GM19043 (cell line): ENCODE results near the gene ADGRE1.
"Not testable (repeated sequence)": the region's sequence is repeated elsewhere in the genome, so short reads cannot be mapped to it uniquely, and the experiment has no call there.

ENCODE experiments used
- ATAC-seq: cut with Tn5 transposase; IDR thresholded peaks from one replicate; pipeline ENCODE4 v1.9.1; 2021; ENCODE audit warnings: low read depth; ENCODE audit not compliant: unreplicated experiment

Gene ADGRE1

GRCh38 chr19:6887316-6887715, at the start of gene ADGRE1:
Gene ADGRE1, plus strand, starts transcription at chr19:6887579. Its CDS starts 30 bp downstream, at chr19:6887609.
- ATAC-seq: no peak

DNA sequence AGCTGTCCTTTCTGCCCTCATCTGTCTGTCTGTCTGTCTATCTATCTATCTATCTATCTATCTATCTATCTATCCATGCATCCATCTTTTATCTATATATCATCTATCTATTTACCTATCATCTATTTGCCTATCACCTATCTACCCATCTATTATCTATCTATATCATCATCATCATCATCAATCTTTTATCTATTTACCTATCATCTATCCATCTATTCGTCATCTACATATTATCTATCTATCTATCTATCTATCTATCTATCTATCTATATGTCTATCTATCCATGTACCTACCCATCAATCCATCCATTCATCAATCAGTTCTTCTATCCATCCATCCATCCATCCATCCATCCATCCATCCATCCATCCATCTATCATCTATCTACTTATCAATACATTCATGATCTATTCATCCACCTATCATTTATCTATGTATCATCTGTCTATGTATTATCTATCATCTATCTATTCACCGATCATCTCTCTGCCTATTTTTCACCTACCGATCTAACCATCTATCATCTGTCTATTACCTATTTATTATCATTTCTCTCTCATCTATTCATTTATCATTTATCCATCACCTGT, 49.2 kb upstream of the ADGRE1 start:
- ATAC-seq: no peak

GRCh38 chr19:6842871-6843607, 44.3 kb upstream of the ADGRE1 start:
- ATAC-seq: no peak

DNA sequence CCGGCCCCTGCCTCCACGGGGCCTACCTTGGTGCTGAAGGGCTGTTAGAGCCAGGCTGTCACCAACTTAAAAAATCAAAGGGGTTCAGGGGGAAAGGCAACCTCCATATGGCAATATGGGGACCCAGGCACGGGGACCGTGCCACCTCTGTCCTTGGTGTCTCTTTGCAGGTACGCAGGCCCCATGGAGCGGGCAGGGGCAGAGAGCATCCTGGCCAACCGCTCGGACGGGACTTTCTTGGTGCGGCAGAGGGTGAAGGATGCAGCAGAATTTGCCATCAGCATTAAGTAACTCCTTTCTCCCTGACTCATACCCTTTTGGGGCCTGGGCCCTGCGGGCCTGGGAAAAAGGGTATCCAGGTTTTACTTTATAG, 39.6 kb upstream of the ADGRE1 start:
- no peak for ATAC-seq

DNA sequence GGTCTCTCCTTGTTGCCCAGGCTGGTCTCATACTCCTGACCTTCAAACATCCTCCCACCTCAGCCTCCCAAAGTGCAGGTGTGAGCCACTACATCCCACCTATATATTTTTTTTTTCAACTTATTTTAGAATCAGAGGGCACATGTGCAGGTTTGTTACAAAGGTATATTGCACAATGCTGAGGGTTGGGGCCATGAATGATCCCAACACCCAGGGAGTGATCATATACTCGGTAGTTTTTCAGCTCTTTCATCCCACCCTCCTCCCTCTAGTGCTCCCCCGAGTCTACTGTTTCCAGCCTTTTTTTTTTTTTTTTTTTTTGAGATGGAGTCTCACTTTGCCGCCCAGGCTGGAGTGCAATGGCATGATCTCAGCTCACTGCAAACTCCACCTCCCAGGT, 38.4 kb upstream of the ADGRE1 start:
- no peak for ATAC-seq

DNA sequence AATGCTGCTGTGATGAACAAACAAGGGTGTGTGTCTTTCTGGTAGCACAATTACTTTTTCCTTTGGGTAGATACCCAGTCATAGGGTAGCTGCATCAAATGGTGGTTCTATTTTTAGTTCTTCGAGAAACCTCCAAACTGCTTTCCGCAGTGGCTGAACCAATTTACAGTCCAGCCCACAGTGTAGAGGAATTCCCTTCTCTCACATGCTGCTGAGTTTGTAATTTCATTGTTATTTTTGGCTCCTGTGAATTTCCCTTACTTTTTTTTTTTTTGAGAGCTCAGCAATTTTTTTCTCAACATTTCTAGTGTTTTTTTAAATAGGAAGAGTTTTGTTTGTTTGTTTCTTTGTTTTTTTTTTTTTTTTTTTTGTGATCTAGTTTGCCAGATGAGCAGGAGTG, 37.5 kb upstream of the ADGRE1 start:
- no peak for ATAC-seq

DNA sequence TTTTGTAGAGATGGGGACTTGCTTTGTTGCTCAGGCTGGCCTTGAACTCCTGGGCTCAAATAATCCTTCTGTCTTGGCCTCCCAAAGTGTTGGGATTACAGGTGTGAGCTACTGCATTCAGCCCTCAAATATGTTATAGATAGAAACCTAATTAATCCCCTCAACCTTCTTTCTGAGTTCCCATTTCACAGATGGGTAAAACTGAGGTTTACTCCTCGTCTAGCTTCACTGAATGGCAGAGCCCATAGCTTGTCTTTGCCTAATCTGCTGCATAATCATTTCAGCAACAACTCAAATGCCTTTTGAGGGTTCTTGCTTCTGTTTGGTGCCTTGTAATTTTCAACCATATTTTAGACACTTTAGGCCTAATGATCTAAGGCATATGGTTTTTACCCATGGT, 36.0 kb upstream of the ADGRE1 start:
- no peak for ATAC-seq

DNA sequence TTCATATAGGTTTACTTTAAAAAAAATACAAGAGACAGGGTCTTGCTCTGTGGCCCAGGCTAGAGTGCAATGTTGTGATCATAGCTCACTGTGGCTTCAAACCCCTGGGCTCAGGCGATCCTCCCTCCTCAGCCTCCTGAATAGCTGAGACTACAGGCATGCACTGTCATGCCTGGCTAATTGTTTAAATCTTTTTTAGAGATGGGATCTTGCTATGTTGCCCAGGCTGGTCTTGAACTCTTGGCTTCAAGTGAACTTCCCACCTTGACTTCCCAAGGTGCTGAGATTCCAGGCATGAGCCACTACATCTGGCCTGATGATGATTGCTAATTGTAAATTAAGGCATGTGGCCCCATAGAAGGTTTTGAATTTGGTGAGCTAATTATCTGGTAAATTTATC, 35.4 kb upstream of the ADGRE1 start:
- ATAC-seq: no peak

- no peak for ATAC-seq
Measured at GRCh38 chr19:6853868-6854267, 33.5 kb upstream of the ADGRE1 start.

DNA sequence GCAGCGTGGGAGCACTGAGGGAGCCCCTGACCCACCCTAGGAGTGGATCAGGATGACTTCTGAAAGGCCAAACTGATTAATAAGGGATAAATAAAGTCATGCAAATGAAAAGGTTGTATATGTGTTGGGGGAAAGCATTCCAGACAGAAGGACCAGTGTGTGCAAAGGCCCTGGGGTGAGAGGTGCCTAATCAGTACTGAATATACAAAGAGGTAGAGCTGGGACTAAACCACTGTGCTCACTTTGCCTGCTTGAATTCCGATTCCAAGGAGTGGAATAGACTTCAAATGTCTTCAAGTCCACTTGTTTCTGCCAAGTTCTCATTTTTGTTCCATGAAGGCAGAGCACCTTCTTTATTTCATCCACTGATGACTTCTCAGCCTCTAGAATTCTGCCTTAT, 32.6 kb upstream of the ADGRE1 start:
- ATAC-seq: no peak

DNA sequence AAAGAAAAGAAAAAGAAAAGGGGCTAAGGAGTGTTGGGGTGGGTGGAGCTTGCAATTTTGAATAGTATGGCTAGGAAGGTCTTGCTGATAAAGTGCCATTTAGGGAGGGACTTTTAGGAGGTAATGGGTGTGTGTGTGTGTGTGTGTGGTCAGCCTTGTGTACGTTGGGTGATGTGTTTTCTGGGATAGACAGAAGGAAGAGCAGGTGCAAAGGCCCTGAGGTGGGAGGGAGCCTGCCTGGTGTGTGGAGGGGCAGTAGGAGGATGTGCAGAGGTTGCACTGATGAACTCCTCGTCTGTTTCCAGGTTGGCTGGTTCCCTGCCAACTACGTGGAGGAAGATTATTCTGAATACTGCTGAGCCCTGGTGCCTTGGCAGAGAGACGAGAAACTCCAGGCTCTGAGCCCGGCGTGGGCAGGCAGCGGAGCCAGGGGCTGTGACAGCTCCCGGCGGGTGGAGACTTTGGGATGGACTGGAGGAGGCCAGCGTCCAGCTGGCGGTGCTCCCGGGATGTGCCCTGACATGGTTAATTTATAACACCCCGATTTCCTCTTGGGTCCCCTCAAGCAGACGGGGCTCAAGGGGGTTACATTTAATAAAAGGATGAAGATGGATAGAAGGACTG, 30.5 kb upstream of the ADGRE1 start:
- ATAC-seq: no peak

- ATAC-seq: no peak
Measured at GRCh38 chr19:6861683-6862286, 25.6 kb upstream of the ADGRE1 start.

- no peak for ATAC-seq
Measured at GRCh38 chr19:6862673-6863078, 24.7 kb upstream of the ADGRE1 start.

DNA sequence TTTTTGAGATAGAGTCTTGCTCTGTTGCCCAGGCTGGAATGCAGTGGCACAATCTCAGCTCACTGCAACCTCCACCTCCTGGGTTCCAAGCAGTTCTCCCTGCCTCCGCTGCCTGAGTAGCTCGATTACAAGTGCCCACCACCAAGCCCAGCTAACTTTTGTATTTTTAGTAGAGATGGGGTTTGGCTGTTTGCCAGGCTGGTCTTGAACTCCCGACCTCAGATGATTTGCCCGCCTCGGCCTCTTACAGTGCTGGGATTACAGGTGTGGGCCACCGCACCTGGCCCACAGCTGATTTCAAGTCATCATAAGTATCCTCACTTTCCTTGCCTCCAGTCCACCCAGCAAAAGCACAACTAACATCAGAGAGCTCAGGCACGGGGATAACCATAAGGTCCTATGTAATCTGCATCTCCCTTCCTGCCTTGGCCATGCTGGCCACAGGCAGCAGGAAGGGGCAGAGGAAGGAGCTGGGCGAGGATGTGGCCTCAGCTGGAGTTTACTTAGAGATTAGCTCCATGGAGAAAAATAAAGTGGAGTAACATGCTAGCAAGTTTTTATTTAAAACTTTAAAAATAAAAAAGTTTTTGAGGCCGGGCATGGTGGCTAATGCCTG, 22.9 kb upstream of the ADGRE1 start:
- ATAC-seq: no peak

GRCh38 chr19:6865849-6866248, 21.5 kb upstream of the ADGRE1 start:
- ATAC-seq: no peak

DNA sequence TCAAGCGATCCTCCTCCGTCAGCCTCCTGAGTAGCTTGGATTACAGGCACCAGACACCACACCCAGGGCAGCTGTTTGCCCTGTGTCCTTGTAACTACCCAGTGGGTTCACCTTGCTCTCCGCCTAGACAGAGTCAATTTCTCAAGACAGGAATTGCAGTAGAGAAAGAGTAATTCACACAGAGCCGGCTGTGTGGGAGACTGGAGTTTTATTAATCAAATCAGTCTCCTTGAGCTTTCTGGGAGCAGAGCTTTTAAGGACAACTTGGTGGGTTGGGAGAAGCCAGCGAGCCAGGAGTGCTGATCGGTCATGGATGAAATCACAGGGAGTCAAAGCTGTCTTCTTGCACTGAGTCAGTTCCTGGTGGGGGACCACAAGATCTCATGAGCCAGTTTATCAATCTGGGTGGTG, 20.6 kb upstream of the ADGRE1 start:
- ATAC-seq: no peak

DNA sequence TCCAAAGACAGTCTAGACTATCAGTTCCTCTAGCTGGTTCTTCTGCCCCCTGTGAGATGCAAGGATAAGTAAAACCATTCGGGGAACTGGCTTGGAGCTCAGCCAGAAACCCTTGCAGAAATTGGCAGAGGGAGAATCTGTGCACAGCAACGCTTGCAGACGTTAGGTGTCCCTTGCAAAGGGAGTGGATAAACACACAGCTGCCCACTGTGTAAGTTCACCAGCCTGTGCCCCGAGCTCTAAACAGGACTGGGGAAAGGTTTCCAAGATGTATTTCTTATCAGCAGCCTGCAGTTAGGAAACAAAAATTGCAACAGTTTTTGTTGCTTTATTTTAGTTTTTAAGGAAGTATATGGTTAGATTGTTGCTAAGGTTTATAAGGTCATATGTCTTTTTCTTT, 19.0 kb upstream of the ADGRE1 start:
- no peak for ATAC-seq

GRCh38 chr19:6869151-6869882, 18.1 kb upstream of the ADGRE1 start:
- ATAC-seq: not testable (repeated sequence)

DNA sequence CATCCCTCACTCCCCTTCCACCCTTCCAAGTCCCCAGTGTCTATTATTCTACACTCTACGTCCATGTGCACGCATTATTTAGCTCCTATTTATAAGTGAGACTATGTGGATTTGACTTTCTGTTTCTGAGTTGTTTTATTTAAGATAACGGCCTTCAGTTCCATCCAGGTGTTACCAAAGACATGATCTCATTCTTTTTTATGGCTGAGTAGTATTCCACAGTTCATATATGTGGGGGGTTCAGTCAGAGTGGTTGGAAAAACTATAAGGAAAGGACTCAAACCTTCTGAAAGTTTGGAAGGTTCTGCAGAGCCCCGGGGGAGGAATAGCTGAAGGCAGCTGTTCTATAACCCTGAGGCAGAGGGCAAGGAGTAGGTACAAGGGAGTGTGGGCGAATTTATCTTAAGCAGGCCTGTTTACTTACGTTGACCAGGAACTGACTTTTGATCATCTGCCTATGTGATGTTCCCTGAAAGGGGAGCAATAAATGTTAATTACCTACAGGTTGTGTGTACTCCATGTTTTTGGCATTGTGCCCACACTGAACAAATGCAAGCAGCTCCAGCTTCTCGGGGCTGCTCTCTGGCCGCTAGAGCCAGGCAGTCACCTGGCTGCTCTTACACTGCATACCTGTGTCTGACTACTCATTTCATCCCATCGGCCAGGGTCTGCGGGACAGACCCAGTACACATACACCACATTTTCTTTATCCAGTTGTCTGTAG, 13.5 kb upstream of the ADGRE1 start:
- no peak for ATAC-seq

- no peak for ATAC-seq
Measured at GRCh38 chr19:6875218-6875617, 12.2 kb upstream of the ADGRE1 start.
